Measurements from ENCODE around the gene LRRC45.

DNA sequence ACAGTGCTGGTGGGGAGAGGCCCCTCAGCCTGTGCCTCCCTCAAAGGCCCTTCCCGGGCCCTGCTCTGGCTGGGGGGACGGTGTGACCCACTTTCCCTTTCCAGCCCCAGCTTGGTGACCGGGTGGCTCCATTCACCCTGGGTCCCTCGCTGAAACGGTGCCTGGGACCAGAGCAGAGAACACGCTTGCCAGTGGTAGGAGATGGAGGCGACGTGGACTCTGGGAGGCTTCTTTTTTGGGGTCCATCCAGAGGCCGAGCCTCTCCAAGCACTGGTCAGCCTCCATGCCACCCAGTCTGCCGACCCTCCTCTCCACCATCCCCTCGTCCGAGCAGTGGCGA lies 8.2 kb upstream of the LRRC45 start:
- TF ChIP-seq CTCF (IDR thresholded peaks at IDR 0.05; ENCODE audit: insufficient read depth, low read length, poor library complexity, severe bottlenecking) (no peak), EZH2phosphoT487 (conservative IDR thresholded peaks at IDR 0.05; ENCODE audit: low read length) (no peak)
